H1 (cell line): Measurements from ENCODE around the gene ARHGAP24. TPM values are rescaled to one million over a fixed set of nuclear protein-coding genes. Genes with fewer than 3 reads are reported as not detected.

Experiments used
- CTCF ChIA-PET: fragments of 300-600 bp; sonication (Branson Sonifier 250); formaldehyde crosslinking; loops from one replicate; lab custom pipeline; 2021; ENCODE audit not compliant: partially characterized antibody; lab: Charles Lee
- POLR2A ChIA-PET: fragments of 300-600 bp; sonication (Branson Sonifier 250); formaldehyde crosslinking; loops from one replicate; lab custom pipeline; 2021; ENCODE audit warnings: inconsistent platforms; ENCODE audit not compliant: partially characterized antibody; lab: Charles Lee
- DNase-seq, 2 experiments: peaks; one replicate each; pipeline versions ENCODE4 v3.0.0 to v3.0.0-alpha.2; 2010 to 2022; ENCODE audit warnings: low spot score in 2 of 2, low read depth in 1 of 2, mixed read lengths in 1 of 2
- FAIRE-seq: peaks from 2 replicates; lab custom pipeline; 2011; peaks lifted over from hg19 to GRCh38; lab: Jason Lieb, UNC
- H2AFZ ChIP-seq: 2 replicates; pipeline ENCODE4 v1.8.1; 2012; ENCODE audit warnings: low read length, inconsistent platforms
- H2AK5ac ChIP-seq: 2 replicates; pipeline ENCODE4 v1.6.1; 2013; ENCODE audit warnings: low read depth, low read length
- H2BK120ac ChIP-seq: replicated peaks from 2 replicates; pipeline ENCODE3; 2013; ENCODE audit warnings: low read depth, low read length, inconsistent platforms
- H2BK12ac ChIP-seq: 2 replicates; pipeline ENCODE4 v1.6.1; 2013; ENCODE audit warnings: low read depth, low read length
- H2BK15ac ChIP-seq: 2 replicates; pipeline ENCODE4 v1.6.1; 2013; ENCODE audit warnings: low read length
- H2BK20ac ChIP-seq: 2 replicates; pipeline ENCODE4 v1.6.1; 2013; ENCODE audit warnings: low read length
- H2BK5ac ChIP-seq: 2 replicates; pipeline ENCODE4 v1.6.1; 2013; ENCODE audit warnings: low read depth, low read length
- H3K14ac ChIP-seq: 2 replicates; pipeline ENCODE4 v1.6.1; 2013; ENCODE audit warnings: inconsistent platforms; ENCODE audit not compliant: insufficient read length
- H3K18ac ChIP-seq: 2 replicates; pipeline ENCODE4 v1.6.1; 2013; ENCODE audit warnings: low read length; ENCODE audit errors: extremely low read depth
- H3K23ac ChIP-seq: 2 replicates; pipeline ENCODE4 v1.6.1; 2013; ENCODE audit warnings: inconsistent platforms; ENCODE audit not compliant: insufficient read length
- H3K23me2 ChIP-seq: 2 replicates; pipeline ENCODE4 v1.6.1; 2013; ENCODE audit warnings: low read depth, low read length
- H3K27ac ChIP-seq: 2 replicates; pipeline ENCODE4 v1.6.1; 2011; ENCODE audit warnings: low read depth, low read length, inconsistent platforms
- H3K27me3 ChIP-seq, 4 experiments: replicated peaks in 1 of 4; 1 replicate in 1 of 4; 2 replicates in 3 of 4; pipeline versions ENCODE4 v1.6.1 to v1.8.1; 2011 to 2013; ENCODE audit warnings: low read length in 3 of 4, mild to moderate bottlenecking in 3 of 4, inconsistent platforms in 2 of 4, mixed read lengths in 2 of 4, moderate library complexity in 1 of 4; ENCODE audit not compliant: control insufficient read depth in 3 of 4, insufficient read depth in 3 of 4; ENCODE audit errors: extremely low read depth in 1 of 4
- H3K36me3 ChIP-seq, 4 experiments: 2 replicates each; pipeline versions ENCODE4 v1.6.1 to v1.8.1; 2011 to 2013; ENCODE audit warnings: mild to moderate bottlenecking in 4 of 4, low read length in 3 of 4, moderate library complexity in 2 of 4, control low read depth in 1 of 4, inconsistent platforms in 1 of 4; ENCODE audit not compliant: insufficient read depth in 4 of 4, control insufficient read depth in 2 of 4
- H3K4ac ChIP-seq: replicated peaks from 2 replicates; pipeline ENCODE3; 2013; ENCODE audit warnings: low read length, low read depth, mixed read lengths, inconsistent platforms; ENCODE audit not compliant: insufficient read length
- H3K4me1 ChIP-seq, 4 experiments: replicated peaks in 1 of 4; 1 replicate in 1 of 4; 2 replicates in 3 of 4; pipeline versions ENCODE4 v1.6.1 to v1.8.1; 2011 to 2013; ENCODE audit warnings: low read length in 3 of 4, inconsistent platforms in 2 of 4, mixed read lengths in 1 of 4; ENCODE audit not compliant: insufficient read depth in 4 of 4, control insufficient read depth in 3 of 4
- H3K4me2 ChIP-seq, 2 experiments: 2 replicates each; pipeline versions ENCODE4 v1.6.1 to v1.8.1; 2011 to 2013; ENCODE audit warnings: low read depth in 2 of 2, low read length in 2 of 2, control low read depth in 1 of 2, inconsistent platforms in 1 of 2, mild to moderate bottlenecking in 1 of 2; ENCODE audit not compliant: insufficient read depth in 1 of 2
- H3K4me3 ChIP-seq, 4 experiments: fragments of 200-600, 300-600 bp in 1 of 4; sonication (generic), shearing (Covaris generic), sonication (Bioruptor Twin) in 1 of 4; 2 replicates each; pipeline versions ENCODE4 v1.5.1 to v1.8.1; 2011 to 2016; ENCODE audit warnings: low read length in 4 of 4, low read depth in 3 of 4, control low read depth in 2 of 4, inconsistent platforms in 2 of 4, mild to moderate bottlenecking in 2 of 4, mixed read lengths in 1 of 4, moderate library complexity in 1 of 4; ENCODE audit not compliant: insufficient read depth in 2 of 4; ENCODE audit errors: extremely low read depth in 1 of 4
- H3K56ac ChIP-seq: replicated peaks from 2 replicates; pipeline ENCODE3; 2013; ENCODE audit warnings: low read depth, mild to moderate bottlenecking, mixed read lengths, low read length, inconsistent platforms; ENCODE audit not compliant: insufficient read length
- H3K79me1 ChIP-seq: 2 replicates; pipeline ENCODE4 v1.6.1; 2013; ENCODE audit warnings: low read depth, low read length, control low read depth
- H3K79me2 ChIP-seq, 2 experiments: 2 replicates each; pipeline versions ENCODE4 v1.6.1 to v1.8.1; 2012 to 2013; ENCODE audit warnings: low read length in 2 of 2, mild to moderate bottlenecking in 2 of 2, inconsistent platforms in 1 of 2; ENCODE audit not compliant: insufficient read depth in 2 of 2, control insufficient read depth in 1 of 2
- H3K9ac ChIP-seq, 4 experiments: replicated peaks in 1 of 4; 1 replicate in 1 of 4; 2 replicates in 3 of 4; pipeline versions ENCODE4 v1.6.1 to v1.8.1; 2011 to 2013; ENCODE audit warnings: low read depth in 3 of 4, low read length in 3 of 4, control low read depth in 2 of 4, mild to moderate bottlenecking in 2 of 4, moderate library complexity in 2 of 4, inconsistent platforms in 1 of 4; ENCODE audit errors: extremely low read depth in 1 of 4
- H3K9me3 ChIP-seq, 2 experiments: 2 replicates each; pipeline versions ENCODE4 v1.6.1 to v1.8.1; 2012 to 2013; ENCODE audit warnings: mild to moderate bottlenecking in 2 of 2, moderate library complexity in 2 of 2, control low read depth in 1 of 2, inconsistent platforms in 1 of 2, low read depth in 1 of 2, low read length in 1 of 2, mixed read lengths in 1 of 2; ENCODE audit not compliant: insufficient read depth in 2 of 2
- H4K20me1 ChIP-seq, 2 experiments: replicated peaks in 1 of 2; 2 replicates each; pipeline versions ENCODE3 to v1.8.1; 2011 to 2013; ENCODE audit warnings: inconsistent platforms in 2 of 2, low read length in 2 of 2, mild to moderate bottlenecking in 1 of 2; ENCODE audit not compliant: insufficient read depth in 2 of 2, control insufficient read depth in 1 of 2
- H4K5ac ChIP-seq: 2 replicates; pipeline ENCODE4 v1.6.1; 2013; ENCODE audit warnings: low read length, low read depth, mixed read lengths, inconsistent platforms; ENCODE audit not compliant: insufficient read length
- H4K8ac ChIP-seq: 2 replicates; pipeline ENCODE4 v1.8.0; 2013; ENCODE audit warnings: mild to moderate bottlenecking, moderate library complexity, low read length, inconsistent platforms; ENCODE audit not compliant: insufficient read depth; ENCODE audit errors: extremely low read depth
- H4K91ac ChIP-seq: replicated peaks from 2 replicates; pipeline ENCODE3; 2013; ENCODE audit warnings: low read length, mixed read lengths, inconsistent platforms; ENCODE audit not compliant: insufficient read length
- CHD2 ChIP-seq: IDR thresholded peaks from 2 replicates; pipeline ENCODE4 v1.6.1; 2012; ENCODE audit warnings: low read length, improper control_type of control experiment
- CREB1 ChIP-seq: IDR thresholded peaks from 2 replicates; pipeline ENCODE4 v1.6.1; 2012; ENCODE audit warnings: inconsistent platforms
- EGR1 ChIP-seq: IDR thresholded peaks from 2 replicates; pipeline ENCODE4 v1.6.1; 2011; ENCODE audit warnings: low read depth, low read length, borderline replicate concordance
- EP300 ChIP-seq, 2 experiments: IDR thresholded peaks; 1 replicate in 1 of 2; 2 replicates in 1 of 2; pipeline ENCODE4 v1.6.1; 2011 to 2012; ENCODE audit warnings: low read depth in 2 of 2, low read length in 2 of 2, mild to moderate bottlenecking in 2 of 2, borderline replicate concordance in 1 of 2, inconsistent platforms in 1 of 2, moderate library complexity in 1 of 2
- EZH2 ChIP-seq: fragments of 200-600 bp; sonication (generic); IDR thresholded peaks from 2 replicates; pipeline ENCODE4 v1.7.1; 2012; ENCODE audit warnings: low read depth, mild to moderate bottlenecking, moderate library complexity, low read length, inconsistent platforms; ENCODE audit not compliant: severe bottlenecking
- HDAC2 ChIP-seq, 2 experiments: fragments of 300-600 bp in 1 of 2; sonication (generic) in 1 of 2; IDR thresholded peaks; 2 replicates each; pipeline ENCODE4 v1.6.1; 2011 to 2012; ENCODE audit warnings: low read depth in 2 of 2, low read length in 2 of 2, mild to moderate bottlenecking in 2 of 2, moderate library complexity in 2 of 2, borderline replicate concordance in 1 of 2, inconsistent platforms in 1 of 2
- PHF8 ChIP-seq: fragments of 200-600 bp; sonication (generic); conservative IDR thresholded peaks from 2 replicates; pipeline ENCODE4 v1.7.1; 2012; ENCODE audit warnings: low read depth, mild to moderate bottlenecking, inconsistent platforms, low read length, moderate library complexity
- POU5F1 ChIP-seq: IDR thresholded peaks from 2 replicates; pipeline ENCODE4 v1.6.1; 2011; ENCODE audit warnings: low read depth, mild to moderate bottlenecking, low read length, moderate library complexity
- SP2 ChIP-seq: IDR thresholded peaks from 2 replicates; pipeline ENCODE4 v1.6.1; 2012; ENCODE audit warnings: mild to moderate bottlenecking, low read length, inconsistent platforms
- TAF7 ChIP-seq: optimal IDR thresholded peaks from 2 replicates; pipeline ENCODE3; 2011; ENCODE audit warnings: low read depth, mild to moderate bottlenecking, inconsistent platforms, low read length, moderate library complexity, borderline replicate concordance
- TBP ChIP-seq: IDR thresholded peaks from 2 replicates; pipeline ENCODE4 v1.6.1; 2011; ENCODE audit warnings: low read depth, low read length, improper control_type of control experiment
- TEAD4 ChIP-seq: IDR thresholded peaks from 2 replicates; pipeline ENCODE4 v1.6.1; 2012; ENCODE audit warnings: low read depth, low read length, inconsistent platforms, mixed read lengths
- WGBS, 2 experiments: shearing (Covaris generic) in 1 of 2; methylation state at CpG; one replicate each; pipeline versions ENCODE4 v1.1.6 to v1.1.7; 2013 to 2015; ENCODE audit warnings: low lambda C conversion rate in 2 of 2, mixed read lengths in 2 of 2, inconsistent platforms in 1 of 2, low coverage in 1 of 2, missing lambda C conversion rate in 1 of 2; ENCODE audit not compliant: insufficient replicate concordance in 2 of 2, insufficient coverage in 1 of 2, insufficient read length in 1 of 2; ENCODE audit errors: extremely low coverage in 1 of 2, missing lambda C conversion rate in 1 of 2; 5-methylcytosine and 5-hydroxymethylcytosine counted together
- polyA plus RNA-seq, 7 experiments: library from polyadenylated mRNA; depleted of rRNA in 3 of 7; stranded (reverse) in 5 of 7; unstranded in 2 of 7; fragments of >200 nt in 5 of 7; fragments of 200-250 nt in 2 of 7; gene quantifications; 1 replicate in 5 of 7; 2 replicates in 1 of 7; 4 replicates in 1 of 7; pipeline versions ENCODE4 v1.2.1 to v1.2.3, GENCODE V29; 2011 to 2013; ENCODE audit warnings: missing spikeins in 2 of 7, mixed read lengths in 2 of 7
- total RNA-seq: library from RNA; stranded (reverse); fragmentation: NEBNext Ultra II Directional; extraction: Animal tissue kit (Norgen Biotek cat#: 25700); gene quantifications from 2 replicates; pipeline ENCODE4 v1.2.1, GENCODE V29; 2021

The ARHGAP24 gene
- total and polyA plus RNA-seq, 2 of the 8 experiments (the other 6 are each of a cell fraction or from before 2014, with no cell fraction given), result 0.08 to 0.50 TPM

- Histone ChIP-seq H3K79me2 (no peaks in the 10 kb centered on the region), H3K4me3 (no peak overlapping the region), H2BK12ac (no peak overlapping the region), H3K27me3 (no peaks in the 10 kb centered on the region), H4K5ac (no peak overlapping the region), H3K23ac (no peak overlapping the region), H3K56ac (no peak overlapping the region), H2BK20ac (no peak overlapping the region), H3K4me1 (no peaks in the 10 kb centered on the region), H2BK5ac (no peak overlapping the region), H2BK120ac (no peak overlapping the region), H4K8ac (no peak overlapping the region), H3K27ac (no peak overlapping the region), H2BK15ac (no peak overlapping the region), H3K79me1 (no peaks in the 10 kb centered on the region), H3K9me3 (no peaks in the 10 kb centered on the region), H2AK5ac (no peak overlapping the region), H4K20me1 (peaks cover 0 to 1% of the 10 kb centered on the region in 2 experiments), H2AFZ (no peak overlapping the region), H3K36me3 (no peaks in the 10 kb centered on the region), H3K4ac (no peak overlapping the region), H4K91ac (no peak overlapping the region), H3K18ac (no peak overlapping the region), H3K4me2 (no peak overlapping the region), H3K14ac (no peak overlapping the region), H3K9ac (no peak overlapping the region), H3K23me2 (no peaks in the 10 kb centered on the region)
- WGBS, 2 experiments, result 94% methylated on average over 7 of the region's 7 CpGs; no CpG with 5 or more reads in 1 of the 2 experiments
- ChIA-PET CTCF (no interaction called here), POLR2A (no interaction called here)
- DNase-seq (no peak), FAIRE-seq (no peak)
- TF ChIP-seq EP300 (IDR thresholded peaks at IDR 0.05; ENCODE audit: borderline replicate concordance in 1 of 2, low read depth in 2 of 2, low read length in 2 of 2) (no peak), EGR1 (no peak), CREB1 (no peak), HDAC2 (IDR thresholded peaks at IDR 0.05; ENCODE audit: borderline replicate concordance in 1 of 2, low read depth in 2 of 2, low read length in 2 of 2) (no peak), TBP (no peak), CHD2 (no peak), SP2 (no peak), TAF7 (no peak), EZH2 (no peak), TEAD4 (no peak), POU5F1 (no peak), PHF8 (no peak)
These were observed 167.6 kb downstream of the ARHGAP24 start for GRCh38 chr4:85642356-85643100.
